ENCODE measurements around the gene CFD.

GRCh38 chr19:896999-897398, 37.5 kb downstream of the CFD start:
- TF ChIP-seq POLR2A (IDR thresholded peaks at IDR 0.05) (no peak), CTCF (IDR thresholded peaks at IDR 0.05) (no peak)

All from body of pancreas (tissue), 4 donors.